GM19463 (cell line): ENCODE results near the gene KPNA2.
A peak's percentile ranks its signal among the peaks of the same experiment; 100 is the strongest.
"Not testable (repeated sequence)": the region's sequence is repeated elsewhere in the genome, so short reads cannot be mapped to it uniquely, and the experiment has no call there.

Source experiments
- ATAC-seq: cut with Tn5 transposase; IDR thresholded peaks from one replicate; pipeline ENCODE4 v1.9.1; 2021; ENCODE audit warnings: mild to moderate bottlenecking, moderate library complexity; ENCODE audit not compliant: unreplicated experiment

Gene KPNA2

GRCh38 chr17:68035523-68036303 is at the start of gene KPNA2:
Gene KPNA2 (plus strand): TSS chr17:68035735. CDS start chr17:68037133, 1,398 bp downstream.
- peak; percentile 88 for ATAC-seq

GRCh38 chr17:67990909-67991308 is 44.6 kb upstream of the KPNA2 start:
- no peak for ATAC-seq

- no peak for ATAC-seq
These were observed 42.9 kb upstream of the KPNA2 start for GRCh38 chr17:67992548-67993152.

GRCh38 chr17:67993153-67993997 is 42.2 kb upstream of the KPNA2 start:
- peak; percentile 78 for ATAC-seq

- ATAC-seq = no peak
These were observed 41.6 kb upstream of the KPNA2 start for GRCh38 chr17:67993998-67994361.

- ATAC-seq = no peak
These were observed 40.5 kb upstream of the KPNA2 start for GRCh38 chr17:67994817-67995569.

GRCh38 chr17:67995570-67996263 is 39.8 kb upstream of the KPNA2 start:
- ATAC-seq = no peak

GRCh38 chr17:67996301-67997171 is 39.0 kb upstream of the KPNA2 start, which contains the start of gene C17orf58:
Gene C17orf58 (minus strand): TSS chr17:67996469. CDS start chr17:67996198, 271 bp downstream.
- not testable (repeated sequence) for ATAC-seq

- ATAC-seq = no peak
These were observed 37.1 kb upstream of the KPNA2 start for GRCh38 chr17:67998466-67998865.

GRCh38 chr17:67999291-67999911 is 36.1 kb upstream of the KPNA2 start:
- no peak for ATAC-seq

- no peak for ATAC-seq
These were observed 31.3 kb upstream of the KPNA2 start for GRCh38 chr17:68004201-68004600.

- no peak for ATAC-seq
These were observed 28.7 kb upstream of the KPNA2 start for GRCh38 chr17:68006797-68007196.

- no peak for ATAC-seq
These were observed 24.3 kb upstream of the KPNA2 start for GRCh38 chr17:68011199-68011665.

- ATAC-seq = no peak
These were observed 22.1 kb upstream of the KPNA2 start for GRCh38 chr17:68013385-68013784.

- ATAC-seq = no peak
These were observed 20.3 kb upstream of the KPNA2 start for GRCh38 chr17:68015081-68015723.

- no peak for ATAC-seq
These were observed 18.7 kb upstream of the KPNA2 start for GRCh38 chr17:68016838-68017237.

GRCh38 chr17:68018493-68018892 is 17.0 kb upstream of the KPNA2 start:
- not testable (repeated sequence) for ATAC-seq

GRCh38 chr17:68019336-68019674 is 16.2 kb upstream of the KPNA2 start:
- no peak for ATAC-seq
